B cell (primary cell): ENCODE results near the gene TOM1L2.

Source experiments
- EZH2 ChIP-seq: IDR thresholded peaks from 2 replicates; pipeline ENCODE4 v1.6.1; 2012; ENCODE audit warnings: borderline replicate concordance, low read depth, mild to moderate bottlenecking, moderate library complexity, low read length; ENCODE audit not compliant: insufficient read depth, poor library complexity, severe bottlenecking
- TF ChIP-seq, protein P1 (sequence below): fragments of 200-600 bp; IDR thresholded peaks from one replicate; pipeline ENCODE4 v1.8.0; 2022; ENCODE audit warnings: antibody characterized with exemption, mild to moderate bottlenecking

DNA sequence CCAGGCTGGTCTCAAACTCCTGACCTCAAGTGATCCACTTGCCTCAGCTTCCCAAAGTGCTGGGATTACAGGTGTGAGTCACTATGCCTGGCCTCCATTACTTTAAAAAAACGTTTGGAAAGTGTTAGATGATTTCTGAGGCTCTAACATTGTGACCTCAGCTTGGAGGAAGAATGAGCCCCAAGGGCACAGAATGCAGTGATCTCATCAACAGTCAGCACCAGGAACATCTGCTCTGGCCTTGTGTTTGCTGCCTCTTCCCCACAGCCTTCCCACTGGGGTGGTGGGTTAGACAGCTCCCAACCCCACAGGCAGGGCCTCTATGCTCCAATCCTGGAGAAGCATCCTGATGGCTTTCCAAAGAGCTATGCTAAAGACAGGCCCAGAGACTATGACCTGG is 97.7 kb downstream of the TOM1L2 start:
- TF ChIP-seq, protein P1, sequence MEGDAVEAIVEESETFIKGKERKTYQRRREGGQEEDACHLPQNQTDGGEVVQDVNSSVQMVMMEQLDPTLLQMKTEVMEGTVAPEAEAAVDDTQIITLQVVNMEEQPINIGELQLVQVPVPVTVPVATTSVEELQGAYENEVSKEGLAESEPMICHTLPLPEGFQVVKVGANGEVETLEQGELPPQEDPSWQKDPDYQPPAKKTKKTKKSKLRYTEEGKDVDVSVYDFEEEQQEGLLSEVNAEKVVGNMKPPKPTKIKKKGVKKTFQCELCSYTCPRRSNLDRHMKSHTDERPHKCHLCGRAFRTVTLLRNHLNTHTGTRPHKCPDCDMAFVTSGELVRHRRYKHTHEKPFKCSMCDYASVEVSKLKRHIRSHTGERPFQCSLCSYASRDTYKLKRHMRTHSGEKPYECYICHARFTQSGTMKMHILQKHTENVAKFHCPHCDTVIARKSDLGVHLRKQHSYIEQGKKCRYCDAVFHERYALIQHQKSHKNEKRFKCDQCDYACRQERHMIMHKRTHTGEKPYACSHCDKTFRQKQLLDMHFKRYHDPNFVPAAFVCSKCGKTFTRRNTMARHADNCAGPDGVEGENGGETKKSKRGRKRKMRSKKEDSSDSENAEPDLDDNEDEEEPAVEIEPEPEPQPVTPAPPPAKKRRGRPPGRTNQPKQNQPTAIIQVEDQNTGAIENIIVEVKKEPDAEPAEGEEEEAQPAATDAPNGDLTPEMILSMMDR = no peak
- no peak for TF ChIP-seq EZH2
